GM21360 (cell line): Measurements from ENCODE around the gene CSF3.
"Not testable (repeated sequence)": the region's sequence is repeated elsewhere in the genome, so short reads cannot be mapped to it uniquely, and the experiment has no call there.

ENCODE experiments used
- ATAC-seq: cut with Tn5 transposase; IDR thresholded peaks from one replicate; pipeline ENCODE4 v1.9.1; 2021; ENCODE audit warnings: mild to moderate bottlenecking, moderate library complexity; ENCODE audit not compliant: unreplicated experiment

CSF3 gene

GRCh38 chr17:39996800-39997199, 18.4 kb upstream of the CSF3 start:
- no peak for ATAC-seq

- ATAC-seq, result no peak
These were observed 17.7 kb upstream of the CSF3 start for GRCh38 chr17:39997543-39997942.

GRCh38 chr17:39999067-39999466, 16.2 kb upstream of the CSF3 start:
- ATAC-seq, result no peak

GRCh38 chr17:40000161-40000560, 15.1 kb upstream of the CSF3 start:
- ATAC-seq, result no peak

GRCh38 chr17:40001335-40001734, 13.9 kb upstream of the CSF3 start:
- ATAC-seq, result not testable (repeated sequence)

- ATAC-seq, result no peak
These were observed 11.2 kb upstream of the CSF3 start for GRCh38 chr17:40004072-40004471.

GRCh38 chr17:40004712-40005111, 10.5 kb upstream of the CSF3 start:
- no peak for ATAC-seq

- ATAC-seq, result no peak
These were observed 9.7 kb upstream of the CSF3 start for GRCh38 chr17:40005520-40005919.

- ATAC-seq, result not testable (repeated sequence)
These were observed 4.2 kb upstream of the CSF3 start for GRCh38 chr17:40010946-40011500.

- not testable (repeated sequence) for ATAC-seq
These were observed 3.1 kb upstream of the CSF3 start for GRCh38 chr17:40012017-40012647.

GRCh38 chr17:40014375-40014980, 762 bp upstream of the CSF3 start:
- ATAC-seq, result no peak

- no peak for ATAC-seq
These were observed 1.1 kb downstream of the CSF3 start for GRCh38 chr17:40015998-40016985.

- no peak for ATAC-seq
These were observed 2.3 kb downstream of the CSF3 start for GRCh38 chr17:40017422-40018080.

- ATAC-seq, result no peak
These were observed 3.2 kb downstream of the CSF3 start for GRCh38 chr17:40018211-40019121.

- ATAC-seq, result no peak
These were observed 4.1 kb downstream of the CSF3 start for GRCh38 chr17:40019140-40019991.

GRCh38 chr17:40020146-40020545, 4.9 kb downstream of the CSF3 start:
- ATAC-seq, result no peak

GRCh38 chr17:40021451-40021971, 6.3 kb downstream of the CSF3 start:
- ATAC-seq, result no peak

- no peak for ATAC-seq
These were observed 7.3 kb downstream of the CSF3 start for GRCh38 chr17:40022497-40022896.
